ENCODE measurements around the gene DSCAML1.
A peak's percentile ranks its signal among the peaks of the same experiment; 100 is the strongest.

The DSCAML1 gene

DNA sequence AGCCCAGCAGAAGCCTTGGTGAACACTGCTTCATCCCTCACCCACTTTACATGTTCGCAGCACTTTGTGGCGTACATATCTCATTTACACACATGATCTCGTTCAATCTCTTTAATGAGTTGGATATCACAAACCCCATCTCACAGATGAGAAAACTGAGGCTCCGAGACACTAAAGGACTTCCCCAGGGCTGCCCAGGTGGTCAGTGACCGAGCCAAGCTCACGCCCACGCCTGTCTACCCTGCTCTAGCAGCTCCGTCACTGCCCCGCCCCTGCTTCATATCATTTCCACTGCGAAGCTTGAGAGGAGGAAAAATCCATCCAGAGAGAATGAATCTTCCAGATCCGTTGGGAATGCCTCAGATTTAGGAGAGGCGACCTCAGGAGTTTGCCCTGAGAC is 11.8 kb upstream of the DSCAML1 start:
- TF ChIP-seq CTCF (IDR thresholded peaks at IDR 0.05; ENCODE audit: low read length, missing control alignments): no peak
- DNase-seq (ENCODE audit: low read depth): no peak
- H3K4me3 ChIP-seq (replicated peaks; ENCODE audit: low read depth, low read length): no peak overlapping the region

GRCh38 chr11:117807482-117808327 is 10.7 kb upstream of the DSCAML1 start:
- peak; percentile 71 for DNase-seq (ENCODE audit: low read depth)

GRCh38 chr11:117806846-117807245 is 9.8 kb upstream of the DSCAML1 start:
- no peak for TF ChIP-seq CTCF (IDR thresholded peaks at IDR 0.05; ENCODE audit: low read length, missing control alignments)
- no peak for DNase-seq (ENCODE audit: low read depth)
- H3K4me3 ChIP-seq (replicated peaks; ENCODE audit: low read depth, low read length): no peak overlapping the region

More at GRCh38 chr11:117807482-117808327, 10.7 kb upstream of the DSCAML1 start:
- H3K4me3 ChIP-seq (replicated peaks; ENCODE audit: low read depth, low read length): no peak overlapping the region
- TF ChIP-seq CTCF (IDR thresholded peaks at IDR 0.05; ENCODE audit: low read length, missing control alignments): peak; percentile 90

DNA sequence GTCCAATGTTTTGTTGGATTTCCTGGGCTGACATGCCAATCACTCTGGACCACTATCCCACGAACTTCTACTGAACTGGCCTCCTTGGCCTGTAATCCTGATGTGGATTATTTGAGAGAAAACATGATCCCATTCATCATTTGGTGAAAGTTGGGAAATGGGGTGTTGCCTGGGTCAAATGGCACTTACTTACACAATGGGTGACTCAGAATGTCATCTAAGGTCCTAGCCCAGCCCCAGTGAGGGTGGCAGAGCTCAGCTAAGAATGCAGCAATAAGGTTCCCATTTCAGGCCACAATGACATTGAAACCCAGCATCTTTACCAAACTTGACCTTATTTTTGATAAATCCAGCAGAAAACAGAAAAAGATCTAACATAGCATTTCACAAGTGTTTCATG is 8.0 kb upstream of the DSCAML1 start:
- no peak for TF ChIP-seq CTCF (IDR thresholded peaks at IDR 0.05; ENCODE audit: low read length, missing control alignments)
- no peak for DNase-seq (ENCODE audit: low read depth)
- no peak overlapping the region for H3K4me3 ChIP-seq (replicated peaks; ENCODE audit: low read depth, low read length)

DNA sequence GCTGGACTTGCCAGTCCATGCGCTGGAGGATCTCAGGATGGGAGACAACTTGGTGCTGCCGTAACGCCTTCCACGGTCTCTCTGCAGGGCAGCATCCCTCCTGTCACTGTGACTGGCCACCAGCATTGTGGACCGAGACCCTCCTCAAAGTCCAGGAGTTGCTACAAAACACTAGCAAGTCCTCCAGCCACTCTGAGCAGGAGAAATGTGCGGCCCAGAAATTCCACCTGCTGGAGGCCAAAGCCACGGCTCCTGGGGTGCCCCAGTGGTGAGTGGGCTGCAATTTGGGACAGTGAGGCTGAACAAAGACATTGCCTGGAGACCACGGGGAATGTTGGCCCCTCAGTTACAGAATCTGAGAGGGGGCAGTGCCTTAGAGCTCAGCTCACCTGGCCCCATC is 6.9 kb upstream of the DSCAML1 start:
- DNase-seq (ENCODE audit: low read depth): no peak
- no peak overlapping the region for H3K4me3 ChIP-seq (replicated peaks; ENCODE audit: low read depth, low read length)
- TF ChIP-seq CTCF (IDR thresholded peaks at IDR 0.05; ENCODE audit: low read length, missing control alignments): no peak

GRCh38 chr11:117799634-117800033 is 2.6 kb upstream of the DSCAML1 start:
- DNase-seq (ENCODE audit: low read depth): no peak
- no peak overlapping the region for H3K4me3 ChIP-seq (replicated peaks; ENCODE audit: low read depth, low read length)
- no peak for TF ChIP-seq CTCF (IDR thresholded peaks at IDR 0.05; ENCODE audit: low read length, missing control alignments)

DNA sequence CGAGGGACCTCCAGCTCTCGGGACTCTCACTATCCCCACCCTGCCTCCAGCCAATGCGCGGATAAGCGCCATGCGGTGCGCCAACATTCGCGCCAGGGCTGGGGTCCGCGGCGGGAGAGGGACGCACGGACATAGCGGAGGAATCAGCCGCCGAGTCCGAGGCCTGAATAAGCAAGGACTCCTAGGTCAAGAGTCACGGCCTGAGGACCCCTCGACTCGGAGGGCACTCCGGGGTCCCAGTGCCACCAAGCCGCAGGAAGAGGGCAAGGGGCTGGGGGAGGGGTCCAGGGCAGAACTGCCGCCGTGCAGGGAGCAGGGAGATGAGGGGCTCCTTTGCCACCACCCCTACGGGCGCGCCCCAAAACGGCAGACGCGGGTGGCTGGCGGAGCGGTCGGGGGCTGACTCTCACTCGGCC is 552 bp downstream of the DSCAML1 start:
- DNase-seq (ENCODE audit: low read depth): no peak
- TF ChIP-seq CTCF (IDR thresholded peaks at IDR 0.05; ENCODE audit: low read length, missing control alignments): no peak
- H3K4me3 ChIP-seq (replicated peaks; ENCODE audit: low read depth, low read length): no peak overlapping the region
